Raji (cell line): Measurements from ENCODE around the gene SLC2A1.

Experiments
- POLR2A ChIP-seq: IDR thresholded peaks from 2 replicates; pipeline ENCODE4 v1.6.1; 2011; ENCODE audit warnings: low read depth, low read length, control low read depth; ENCODE audit not compliant: insufficient read depth

SLC2A1 gene

GRCh38 chr1:42990757-42991346 is 32.2 kb upstream of the SLC2A1 start:
- TF ChIP-seq POLR2A, result no peak

GRCh38 chr1:42983693-42984092 is 25.0 kb upstream of the SLC2A1 start:
- no peak for TF ChIP-seq POLR2A

DNA sequence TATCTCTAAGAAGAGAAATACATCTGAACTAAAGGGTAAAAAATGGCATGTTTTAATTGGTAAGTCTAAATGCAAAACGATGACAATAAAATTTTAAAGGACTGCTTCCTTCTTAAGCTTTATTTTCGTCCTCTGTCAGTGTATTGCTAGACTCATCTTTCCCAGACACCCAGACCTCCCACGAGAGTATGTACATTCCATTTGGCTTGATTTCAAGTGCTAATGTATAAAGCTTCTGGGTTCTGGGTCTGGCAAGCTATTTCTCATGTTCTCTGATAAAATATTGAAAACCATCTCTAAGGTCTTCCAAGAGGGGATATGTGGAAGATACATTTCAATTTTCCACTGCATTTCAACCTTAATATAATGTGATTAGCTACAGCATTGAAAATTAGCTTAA is 24.6 kb upstream of the SLC2A1 start:
- no peak for TF ChIP-seq POLR2A

GRCh38 chr1:42982641-42983040 is 24.0 kb upstream of the SLC2A1 start:
- no peak for TF ChIP-seq POLR2A

DNA sequence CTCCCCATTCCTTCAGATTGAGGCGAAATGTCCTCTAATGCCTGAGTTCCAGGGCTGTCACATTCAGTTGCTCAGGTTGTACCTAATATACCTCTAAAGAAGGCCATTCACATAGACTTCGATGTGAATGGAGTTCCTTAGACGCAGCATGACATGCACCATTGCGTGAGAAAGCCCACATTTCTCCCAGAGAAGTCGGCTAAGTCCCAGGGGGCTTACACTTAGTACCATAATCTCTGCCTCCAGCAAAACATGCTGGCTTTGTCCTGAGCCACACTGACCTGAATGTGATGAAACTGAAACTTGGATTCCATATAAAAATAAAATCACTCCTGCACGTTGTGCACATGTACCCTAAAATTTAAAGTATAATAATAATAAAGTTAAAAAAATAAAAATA is 23.2 kb upstream of the SLC2A1 start:
- no peak for TF ChIP-seq POLR2A

- TF ChIP-seq POLR2A, result no peak
Measured at GRCh38 chr1:42981255-42981805, 22.7 kb upstream of the SLC2A1 start.

GRCh38 chr1:42979896-42980800 is 21.5 kb upstream of the SLC2A1 start:
- no peak for TF ChIP-seq POLR2A

- no peak for TF ChIP-seq POLR2A
Measured at GRCh38 chr1:42979036-42979430, 20.4 kb upstream of the SLC2A1 start.

GRCh38 chr1:42978317-42979035 is 19.8 kb upstream of the SLC2A1 start:
- no peak for TF ChIP-seq POLR2A

DNA sequence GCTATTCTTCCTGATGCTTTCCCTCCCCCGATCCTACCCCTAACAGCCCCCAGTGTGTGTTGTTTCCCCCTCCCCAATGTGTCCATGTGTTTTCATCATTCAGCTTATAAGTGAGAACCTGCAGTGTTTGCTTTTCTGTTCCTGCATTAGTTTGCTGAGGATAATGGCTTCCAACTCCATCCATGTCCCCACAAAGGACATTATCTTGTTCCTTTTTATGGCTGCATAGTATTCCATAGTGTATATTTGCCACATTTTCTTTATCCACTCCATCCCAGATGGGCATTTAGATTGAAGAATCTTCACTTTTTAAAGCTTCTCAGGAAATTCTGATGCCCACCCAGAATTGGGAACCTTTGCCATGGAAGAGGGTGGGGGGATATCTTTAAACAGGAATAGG is 19.0 kb upstream of the SLC2A1 start:
- no peak for TF ChIP-seq POLR2A

DNA sequence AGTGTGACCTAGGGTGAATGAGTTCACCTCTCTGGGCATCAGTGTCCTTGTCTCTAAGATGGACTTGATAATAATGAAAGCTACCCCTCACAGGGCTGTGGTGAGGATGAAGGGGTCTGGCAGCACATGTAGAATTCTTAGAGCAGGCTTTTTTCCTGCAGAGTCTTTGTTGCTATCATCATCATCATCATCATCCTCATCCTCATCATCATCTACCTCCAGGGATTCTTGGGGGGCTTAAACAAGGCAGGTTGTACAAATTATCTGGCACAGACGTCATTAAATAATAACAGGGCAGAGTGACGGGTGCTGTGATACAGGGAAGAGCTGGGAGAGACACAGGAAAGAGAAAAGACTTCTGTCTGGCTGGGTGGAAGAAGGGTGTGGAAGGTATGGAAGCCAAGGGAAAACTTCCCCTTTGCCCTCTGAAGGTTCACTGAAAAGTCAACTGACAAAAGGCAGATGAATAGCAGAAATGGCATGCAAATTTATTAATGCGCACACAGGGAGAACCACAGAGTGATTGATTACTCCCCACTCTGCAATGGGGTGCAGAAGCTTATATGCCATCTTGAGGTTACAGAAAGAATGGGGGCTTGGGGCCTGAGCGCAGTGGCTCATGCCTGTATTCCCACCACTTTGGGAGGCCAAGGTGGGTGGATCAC is 17.0 kb upstream of the SLC2A1 start:
- TF ChIP-seq POLR2A, result no peak

DNA sequence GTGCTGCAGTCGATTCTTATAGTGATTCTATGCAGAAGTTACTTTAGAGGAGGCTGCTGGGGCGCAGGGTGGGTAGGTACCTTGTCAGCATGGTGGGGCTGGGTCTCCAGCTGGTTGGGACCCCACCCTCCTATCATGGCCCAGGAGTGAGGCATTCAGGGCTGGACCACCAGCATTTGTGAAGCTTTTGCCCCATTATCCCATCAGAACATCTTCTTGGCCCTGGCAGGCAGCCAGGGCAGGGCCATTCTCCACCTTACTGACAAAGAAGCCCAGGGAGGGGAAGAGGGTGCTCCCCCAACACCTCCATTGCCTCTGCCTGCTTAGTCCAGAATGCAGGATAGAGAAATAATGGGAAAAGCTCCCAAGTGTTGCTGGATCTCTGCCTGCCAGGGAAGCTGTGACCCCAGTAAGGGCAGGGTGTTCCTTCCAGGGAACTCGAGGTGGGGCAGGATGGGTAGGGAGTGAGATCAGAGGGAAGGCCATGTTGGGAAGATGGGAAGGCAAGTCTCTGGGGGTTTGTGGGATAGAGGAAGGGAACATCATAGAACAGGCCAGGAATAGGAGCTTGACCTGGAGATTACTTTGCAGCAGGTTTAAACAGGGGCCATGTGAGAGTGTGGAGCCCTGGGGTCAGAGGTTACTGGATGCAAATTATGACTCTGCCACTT is 16.2 kb upstream of the SLC2A1 start:
- no peak for TF ChIP-seq POLR2A

- no peak for TF ChIP-seq POLR2A
Measured at GRCh38 chr1:42973799-42974198, 15.1 kb upstream of the SLC2A1 start.

- no peak for TF ChIP-seq POLR2A
Measured at GRCh38 chr1:42973286-42973685, 14.6 kb upstream of the SLC2A1 start.
